PC-9 (cell line): ENCODE data around the gene TNFRSF25. TPM values are rescaled to one million over a fixed set of nuclear protein-coding genes. Genes with fewer than 3 reads are reported as not detected.

Experiments
- BruUV-seq: library from RNA; stranded (reverse); fragments of 400-500 nt; replicated peaks from 2 replicates; lab custom pipeline; 2021; lab: Mats Ljungman, UMichigan
- CTCF ChIA-PET: fragments of 300-600 bp; sonication (Branson Sonifier 250); formaldehyde crosslinking; loops from one replicate; lab custom pipeline; 2022; ENCODE audit warnings: antibody characterized with exemption; lab: Charles Lee
- POLR2A ChIA-PET: fragments of 300-600 bp; sonication (Branson Sonifier 250); formaldehyde crosslinking; loops from one replicate; lab custom pipeline; 2022; ENCODE audit warnings: antibody characterized with exemption; ENCODE audit not compliant: unreplicated experiment; lab: Charles Lee
- DNase-seq, 2 experiments: peaks; one replicate each; pipeline versions ENCODE4 v3.0.0 to v3.0.0-alpha.2; 2015 to 2022; ENCODE audit warnings: mixed read lengths in 1 of 2
- H2AFZ ChIP-seq: fragments of 200-600 bp; sonication (generic); 2 replicates; pipeline ENCODE4 v1.8.1; 2017; ENCODE audit warnings: antibody characterized with exemption
- H3F3A ChIP-seq: fragments of 200-600 bp; sonication (generic); 2 replicates; pipeline ENCODE4 v1.8.1; 2017; ENCODE audit warnings: antibody characterized with exemption, mild to moderate bottlenecking, low read depth; ENCODE audit not compliant: insufficient read depth
- H3K27ac ChIP-seq: fragments of 200-600 bp; sonication (generic); 2 replicates; pipeline ENCODE4 v1.6.1; 2016; ENCODE audit warnings: mixed run types
- H3K27me3 ChIP-seq: fragments of 200-600 bp; sonication (generic); 2 replicates; pipeline ENCODE4 v1.6.1; 2016; ENCODE audit warnings: low read depth, mixed run types; ENCODE audit not compliant: insufficient read depth
- H3K36me3 ChIP-seq: fragments of 200-600 bp; sonication (generic); 2 replicates; pipeline ENCODE4 v1.6.1; 2016; ENCODE audit warnings: low read depth, mixed run types
- H3K4me1 ChIP-seq: fragments of 200-600 bp; sonication (generic); replicated peaks from 2 replicates; pipeline ENCODE4 v1.6.1; 2016; ENCODE audit warnings: mixed run types; ENCODE audit not compliant: insufficient read depth
- H3K4me2 ChIP-seq: fragments of 200-600 bp; sonication (generic); 2 replicates; pipeline ENCODE4 v1.6.1; 2017; ENCODE audit warnings: mixed run types
- H3K4me3 ChIP-seq: fragments of 200-600 bp; sonication (generic); 2 replicates; pipeline ENCODE4 v1.6.1; 2016; ENCODE audit warnings: mixed run types
- H3K79me2 ChIP-seq: fragments of 200-600 bp; sonication (generic); 2 replicates; pipeline ENCODE4 v1.6.1; 2017; ENCODE audit warnings: low read depth, mixed run types
- H3K9me2 ChIP-seq: fragments of 200-600 bp; sonication (generic); 2 replicates; pipeline ENCODE4 v1.8.1; 2017; ENCODE audit warnings: mild to moderate bottlenecking; ENCODE audit not compliant: insufficient read depth
- H3K9me3 ChIP-seq: fragments of 200-600 bp; sonication (generic); 2 replicates; pipeline ENCODE4 v1.8.1; 2016; ENCODE audit warnings: low read depth; ENCODE audit not compliant: insufficient read depth
- H4K20me1 ChIP-seq: fragments of 200-600 bp; sonication (generic); 2 replicates; pipeline ENCODE4 v1.8.1; 2017; ENCODE audit not compliant: insufficient read depth
- CTCF ChIP-seq: fragments of 200-600 bp; sonication (generic); conservative IDR thresholded peaks from 2 replicates; pipeline ENCODE4 v1.6.1; 2017; ENCODE audit warnings: mixed run types, antibody characterized with exemption, mild to moderate bottlenecking, moderate library complexity
- EZH2 ChIP-seq: fragments of 200-600 bp; sonication (generic); IDR thresholded peaks from 2 replicates; pipeline ENCODE4 v1.8.0; 2017; ENCODE audit warnings: antibody characterized with exemption, low read depth
- intact Hi-C: fragments of 100-400 bp; cut with micrococcal nuclease; formaldehyde crosslinking; loops from one replicate; pipeline ENCODE4 v1.10.0; 2022; ENCODE audit not compliant: unreplicated experiment
- total RNA-seq: library from RNA; stranded (reverse); gene quantifications from 2 replicates; pipeline ENCODE4 v1.2.3, GENCODE V29; 2021

TNFRSF25 gene
- total RNA-seq, 1 experiment from 2014 or later, result 12.3 TPM

DNA sequence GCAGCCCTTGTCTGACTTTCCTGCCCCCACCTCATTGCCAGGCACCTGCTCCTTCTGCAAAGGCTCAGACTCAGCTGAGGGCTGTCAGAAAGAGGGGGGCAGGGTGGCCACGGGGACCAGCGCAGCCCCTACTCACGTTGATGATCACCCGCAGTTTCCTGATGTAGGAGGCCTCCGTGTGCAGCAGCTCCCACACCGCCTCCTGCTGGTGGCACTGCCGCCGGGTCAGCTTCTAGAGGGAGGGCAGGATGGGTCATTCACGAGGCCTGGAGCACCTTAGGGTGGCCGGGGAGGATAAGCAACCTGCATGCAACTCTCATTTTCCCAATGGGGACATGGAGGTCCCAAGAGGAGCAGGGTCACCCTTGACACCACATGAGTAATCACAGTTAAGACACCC lies 6.4 kb upstream of the TNFRSF25 start:
- no peaks in the 10 kb centered on the region for H3K79me2 ChIP-seq
- peak overlapping the region; percentile 71 for H3K4me2 ChIP-seq
- ChIA-PET CTCF (interaction anchor here (0.6 to 0.9 kb wide), 2 partner anchors 53 to 73 kb away, joined by 3 to 6 read pairs; partner anchors contain the start of gene HES2), POLR2A (interaction anchor here (0.6 kb wide), 1 partner anchor 161 kb away, joined by 3 read pairs; no protein-coding TSS in a partner anchor)
- no peak for DNase-seq
- peaks cover 11% of the 10 kb centered on the region; the same call in 1 of the 2 replicates for H3K4me1 ChIP-seq
- no peak overlapping the region for H2AFZ ChIP-seq
- peak overlapping the region; percentile 84 for H3K27ac ChIP-seq
- no TSS peak for BruUV-seq
- TF ChIP-seq EZH2 (no peak), CTCF (peak; percentile 51)
- H3K4me3 ChIP-seq, result no peak overlapping the region
- no peaks in the 10 kb centered on the region for H4K20me1 ChIP-seq
- H3F3A ChIP-seq, result peaks cover 10% of the 10 kb centered on the region; the same call in 1 of the 2 replicates
- no peaks in the 10 kb centered on the region for H3K27me3 ChIP-seq
- H3K9me3 ChIP-seq, result no peaks in the 10 kb centered on the region
- H3K9me2 ChIP-seq, result no peaks in the 10 kb centered on the region
- no peaks in the 10 kb centered on the region for H3K36me3 ChIP-seq
- intact Hi-C loops, result no loop called here

- Histone ChIP-seq H3F3A (peaks cover 10% of the 10 kb centered on the region; the same call in 1 of the 2 replicates), H3K4me3 (peak overlapping the region; percentile 31; the same call in 1 of the 2 replicates), H3K36me3 (no peaks in the 10 kb centered on the region), H2AFZ (no peak overlapping the region), H3K27ac (peak overlapping the region; percentile 84), H3K9me3 (no peaks in the 10 kb centered on the region), H3K79me2 (no peaks in the 10 kb centered on the region), H3K9me2 (no peaks in the 10 kb centered on the region), H3K27me3 (no peaks in the 10 kb centered on the region), H4K20me1 (no peaks in the 10 kb centered on the region), H3K4me2 (peak overlapping the region; percentile 71), H3K4me1 (peaks cover 11% of the 10 kb centered on the region; the same call in 1 of the 2 replicates)
- POLR2A ChIA-PET, result interaction anchor here (0.6 kb wide), 1 partner anchor 162 kb away, joined by 3 read pairs; no protein-coding TSS in a partner anchor
- peak; percentile 75 to 78 for DNase-seq
- TF ChIP-seq CTCF (no peak), EZH2 (no peak)
- CTCF ChIA-PET, result interaction anchor here (0.9 kb wide), 1 partner anchor 52 kb away, joined by 6 read pairs; the partner anchor contains the start of gene HES2
- BruUV-seq, result no TSS peak
- intact Hi-C loops, result no loop called here
Measured at GRCh38 chr1:6471970-6472368, 6.0 kb upstream of the TNFRSF25 start.

- Histone ChIP-seq H3K9me3 (no peaks in the 10 kb centered on the region), H3K4me2 (peak overlapping the region; percentile 71), H3K9me2 (no peaks in the 10 kb centered on the region), H3F3A (peaks cover 10% of the 10 kb centered on the region; the same call in 1 of the 2 replicates), H3K4me3 (peak overlapping the region; percentile 40; the same call in 1 of the 2 replicates), H3K36me3 (no peaks in the 10 kb centered on the region), H3K27me3 (no peaks in the 10 kb centered on the region), H2AFZ (no peak overlapping the region), H4K20me1 (no peaks in the 10 kb centered on the region), H3K27ac (peak overlapping the region; percentile 84), H3K4me1 (peaks cover 11% of the 10 kb centered on the region; the same call in 1 of the 2 replicates), H3K79me2 (no peaks in the 10 kb centered on the region)
- peak in 1 of 2 experiments; percentile 39 for DNase-seq
- CTCF ChIA-PET, result interaction anchor here (0.9 kb wide), 1 partner anchor 52 kb away, joined by 6 read pairs; the partner anchor contains the start of gene HES2
- POLR2A ChIA-PET, result interaction anchor here (0.6 kb wide), 1 partner anchor 163 kb away, joined by 3 read pairs; no protein-coding TSS in a partner anchor
- TF ChIP-seq EZH2, result no peak
- TF ChIP-seq CTCF, result no peak
- no TSS peak for BruUV-seq
- intact Hi-C loops, result no loop called here
Measured at GRCh38 chr1:6471086-6471969, 5.4 kb upstream of the TNFRSF25 start.
